Tongue (tissue), 2 donors: Measurements from ENCODE around the gene FRMD5. TPM values are rescaled to one million over a fixed set of nuclear protein-coding genes. Genes with fewer than 3 reads are reported as not detected.

Source experiments
- DNase-seq: peaks from one replicate; pipeline ENCODE4 v3.0.0-alpha.2; 2015
- total RNA-seq: library from RNA; depleted of rRNA; stranded (reverse); fragments of >200 nt; gene quantifications from one replicate; pipeline ENCODE4 v1.2.3, GENCODE V29; 2014

Gene FRMD5
- total RNA-seq, 1 donor from 2014 or later, result 1.1 TPM

DNA sequence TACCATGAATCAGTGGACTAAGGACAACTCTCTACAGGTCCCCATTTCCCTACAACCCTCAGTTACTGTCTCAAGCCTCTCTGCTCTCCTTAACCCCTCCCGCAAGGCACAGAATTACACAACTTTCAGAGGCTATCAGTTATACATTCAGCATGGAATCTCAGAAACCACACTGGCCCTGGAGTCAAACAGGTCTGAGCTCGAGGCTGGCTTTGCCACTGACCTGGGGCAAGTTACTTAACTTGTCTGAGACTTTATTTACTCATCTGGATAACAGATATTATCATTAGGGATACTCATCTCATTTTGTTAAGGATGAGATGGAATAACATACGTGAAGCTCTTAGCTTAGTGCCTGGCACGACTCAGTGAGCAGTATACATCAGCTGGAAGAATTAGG is 273.1 kb downstream of the FRMD5 start:
- no peak for DNase-seq

DNA sequence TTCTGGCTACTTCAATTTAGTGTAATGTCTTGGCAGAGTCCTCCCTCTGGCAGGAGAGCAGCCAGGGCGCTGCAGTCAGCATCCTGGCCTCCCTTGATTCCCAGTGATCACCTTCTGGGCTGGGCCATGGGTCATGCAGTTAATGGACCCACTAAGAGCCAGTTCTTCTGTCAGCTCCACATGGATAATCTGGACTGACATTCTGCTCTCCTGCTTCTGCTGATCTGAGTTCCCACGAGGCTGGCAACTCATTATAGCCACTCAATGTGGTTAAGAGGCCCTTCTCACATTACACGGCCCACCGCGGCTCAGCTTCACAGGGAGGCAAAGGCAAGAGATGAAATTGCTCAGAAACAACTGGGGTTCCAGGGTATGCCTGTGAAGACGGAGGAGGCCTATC is 274.3 kb downstream of the FRMD5 start:
- peak; percentile 35 for DNase-seq

DNA sequence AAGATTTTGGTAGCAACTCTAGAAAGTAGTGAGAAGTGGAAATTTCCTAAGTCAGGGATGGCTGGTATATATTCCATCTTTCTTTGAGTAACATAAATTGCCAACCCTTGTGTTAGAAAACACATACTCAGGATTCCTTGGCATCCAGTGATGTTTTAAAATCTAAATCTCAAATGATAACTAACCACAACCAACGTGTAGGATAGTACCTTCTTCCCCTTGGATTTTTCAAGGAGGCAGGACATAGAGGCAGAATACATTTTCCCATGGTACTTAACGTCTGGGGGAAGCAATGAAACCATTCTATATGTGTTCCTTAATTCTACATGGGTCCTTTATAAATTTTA is 274.8 kb downstream of the FRMD5 start:
- DNase-seq, result no peak

DNA sequence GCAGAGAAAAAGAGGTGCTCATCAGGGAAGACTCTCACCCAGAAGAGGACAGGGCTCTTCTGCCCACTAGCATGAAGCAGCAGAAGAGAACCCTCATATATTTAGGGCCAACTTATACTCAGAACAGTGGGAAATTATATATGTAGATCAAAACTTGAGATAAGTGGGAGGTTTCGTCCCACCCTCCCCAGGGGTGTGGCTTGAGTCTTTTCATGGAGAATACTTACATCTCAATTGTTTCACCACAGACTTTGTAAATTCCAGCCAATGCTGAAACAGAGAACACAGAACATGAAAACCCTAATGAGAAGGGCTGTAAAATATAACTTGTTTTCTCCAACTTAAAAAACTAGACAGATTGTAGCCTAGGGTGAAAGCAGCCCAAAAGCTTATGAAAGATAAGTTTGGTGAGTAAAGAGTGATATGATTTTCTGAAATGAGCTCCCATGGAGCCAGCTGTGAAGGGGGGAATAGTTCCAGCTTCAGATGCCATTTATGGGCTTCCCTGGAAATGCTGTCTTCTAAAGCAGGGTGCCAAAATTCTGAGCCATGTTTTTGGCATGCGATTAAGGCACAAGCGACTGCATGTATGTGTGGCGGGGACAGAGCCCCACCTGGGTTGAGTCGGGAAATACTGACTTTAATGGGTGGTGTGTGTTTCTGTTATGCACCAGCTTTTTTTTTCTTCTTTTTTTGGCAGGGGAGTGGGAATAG is 275.4 kb downstream of the FRMD5 start:
- DNase-seq, result peak; percentile 37

DNA sequence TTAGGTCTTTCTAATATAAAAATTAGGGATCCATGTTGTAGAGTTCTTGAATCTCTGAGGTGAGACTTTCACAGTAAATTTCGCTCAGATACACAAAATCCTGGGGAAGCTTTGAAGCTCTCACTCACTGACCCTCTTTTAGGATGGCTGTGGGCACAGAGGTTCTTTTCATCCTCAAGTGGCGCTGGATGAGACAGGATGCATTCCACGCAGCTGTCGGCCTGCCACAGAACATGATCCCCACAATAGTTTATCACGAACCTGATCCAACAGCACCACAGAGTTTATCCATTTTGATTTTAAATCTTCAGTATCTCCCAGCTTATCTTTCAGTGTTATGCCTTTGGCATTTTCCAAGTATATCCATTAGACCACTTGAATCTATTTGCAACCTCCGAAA is 276.4 kb downstream of the FRMD5 start:
- no peak for DNase-seq

DNA sequence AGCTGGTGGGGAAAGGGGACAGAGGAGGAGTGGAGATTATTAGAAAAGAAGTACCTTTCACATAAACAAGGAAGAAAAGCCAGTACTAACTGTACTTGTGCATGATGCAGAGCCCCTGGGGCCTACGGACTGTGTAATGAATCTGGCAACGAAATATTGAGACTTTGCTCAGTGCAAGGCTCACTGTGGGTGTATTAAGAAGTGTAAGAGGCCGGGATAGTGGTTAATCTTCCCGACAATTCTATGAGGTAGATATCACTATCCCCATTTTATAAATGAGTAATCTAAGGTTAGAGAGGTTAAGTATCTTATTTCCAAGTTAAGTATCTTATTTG is 278.8 kb downstream of the FRMD5 start:
- DNase-seq, result no peak

DNA sequence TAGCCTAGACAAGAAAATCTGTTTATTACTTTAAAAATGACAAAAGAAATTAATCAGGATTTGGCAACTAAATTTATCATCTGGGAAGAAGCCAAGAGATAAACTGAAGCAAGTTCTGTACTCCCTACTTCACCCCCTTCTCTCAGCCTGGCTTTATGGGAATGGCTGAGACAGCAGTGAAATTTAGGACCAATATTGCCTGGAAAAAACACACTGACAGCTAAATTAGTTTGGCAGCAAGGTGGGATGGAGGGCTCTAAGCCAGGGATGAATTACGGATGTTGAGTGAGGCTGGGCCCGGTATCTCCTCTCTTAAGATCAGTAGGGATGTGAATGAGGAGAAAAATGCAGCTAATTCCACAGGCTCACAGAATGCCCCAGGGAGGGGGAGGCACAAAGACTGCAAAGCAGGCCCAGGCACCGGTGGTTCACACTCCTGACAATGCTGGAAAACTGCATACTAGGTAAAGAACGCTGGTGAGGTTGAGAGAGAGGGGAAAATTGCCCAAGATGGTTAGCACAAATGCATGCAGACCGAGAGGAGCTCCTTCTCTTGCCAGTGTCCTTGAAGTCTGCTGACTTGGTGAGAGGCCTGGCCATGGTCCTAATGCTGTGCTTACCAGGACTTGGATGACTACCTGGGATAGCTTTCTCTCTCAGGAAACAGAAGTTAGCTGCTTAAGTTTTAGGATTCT is 279.3 kb downstream of the FRMD5 start:
- no peak for DNase-seq

DNA sequence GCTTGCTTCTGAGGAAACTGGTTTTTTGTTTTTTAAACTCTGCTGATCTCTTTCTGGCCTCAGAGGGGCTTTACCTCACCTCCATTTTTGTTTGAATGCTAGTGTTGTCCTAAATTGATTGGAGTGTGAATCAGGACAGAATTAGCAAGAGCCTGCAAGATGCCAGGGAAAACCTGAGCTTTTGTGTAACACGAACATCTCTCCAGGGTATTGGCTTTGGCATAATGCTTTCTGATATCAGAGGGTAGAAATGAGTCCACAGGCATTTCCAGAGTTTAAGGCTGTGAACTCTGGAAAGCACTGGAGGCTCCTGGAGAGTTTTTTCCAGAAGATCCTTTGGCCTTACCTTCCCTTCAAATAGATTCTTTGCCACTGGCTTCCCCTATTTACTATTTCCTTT is 281.1 kb downstream of the FRMD5 start:
- DNase-seq, result no peak

DNA sequence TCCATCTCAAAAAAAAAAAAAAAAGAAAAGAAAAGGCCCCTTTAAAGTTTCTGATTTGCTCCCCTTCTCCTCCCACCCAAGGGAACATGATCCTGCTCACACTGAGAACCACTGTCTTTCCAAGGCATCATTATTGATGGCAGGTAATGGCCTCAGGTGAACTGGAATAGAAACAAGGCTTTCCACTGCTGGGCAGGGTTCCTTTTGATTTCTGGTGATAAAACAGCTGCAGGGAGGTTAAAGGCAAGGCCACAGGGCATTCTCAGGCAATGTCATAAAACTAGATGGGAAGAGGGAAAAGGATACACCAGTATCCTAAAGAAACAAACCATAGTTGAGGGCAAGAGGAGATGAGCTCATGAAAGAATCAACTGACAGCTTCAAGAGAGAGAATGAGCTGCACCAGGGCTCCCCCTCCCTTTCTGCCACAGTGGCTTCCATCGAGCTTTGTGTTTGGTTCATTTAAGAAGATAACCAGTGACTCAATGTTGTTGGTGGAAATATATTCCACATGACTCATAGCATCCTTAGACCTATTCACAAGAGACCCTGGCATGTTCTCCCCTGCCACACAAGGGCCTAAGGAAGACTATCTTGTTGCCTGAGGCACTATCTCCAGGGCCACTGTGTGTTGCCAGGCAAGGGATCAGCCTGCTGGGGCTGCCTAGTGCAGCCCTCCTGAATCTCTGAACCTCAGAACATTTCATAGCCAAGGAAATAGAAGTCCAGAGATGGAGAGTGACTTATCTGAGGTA is 281.9 kb downstream of the FRMD5 start:
- no peak for DNase-seq

DNA sequence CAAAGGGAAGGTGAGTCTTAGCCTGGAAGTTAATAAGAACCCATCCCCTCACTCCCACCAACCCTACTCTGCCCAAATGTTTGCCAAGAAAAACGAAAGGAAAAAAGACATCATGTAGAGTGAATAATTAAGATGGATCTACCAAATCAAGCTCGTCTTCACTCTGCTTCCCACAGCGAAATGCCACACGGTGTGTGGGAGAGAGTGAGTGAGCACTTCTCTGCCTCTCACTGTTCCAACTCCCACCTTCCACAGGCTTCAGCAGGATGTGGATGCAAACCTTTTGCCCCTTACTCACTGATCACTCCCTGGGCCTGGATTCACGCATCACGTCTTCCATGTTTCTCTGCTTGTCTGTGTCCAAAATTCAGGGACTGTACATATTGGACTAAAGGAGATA is 282.9 kb downstream of the FRMD5 start:
- no peak for DNase-seq

DNA sequence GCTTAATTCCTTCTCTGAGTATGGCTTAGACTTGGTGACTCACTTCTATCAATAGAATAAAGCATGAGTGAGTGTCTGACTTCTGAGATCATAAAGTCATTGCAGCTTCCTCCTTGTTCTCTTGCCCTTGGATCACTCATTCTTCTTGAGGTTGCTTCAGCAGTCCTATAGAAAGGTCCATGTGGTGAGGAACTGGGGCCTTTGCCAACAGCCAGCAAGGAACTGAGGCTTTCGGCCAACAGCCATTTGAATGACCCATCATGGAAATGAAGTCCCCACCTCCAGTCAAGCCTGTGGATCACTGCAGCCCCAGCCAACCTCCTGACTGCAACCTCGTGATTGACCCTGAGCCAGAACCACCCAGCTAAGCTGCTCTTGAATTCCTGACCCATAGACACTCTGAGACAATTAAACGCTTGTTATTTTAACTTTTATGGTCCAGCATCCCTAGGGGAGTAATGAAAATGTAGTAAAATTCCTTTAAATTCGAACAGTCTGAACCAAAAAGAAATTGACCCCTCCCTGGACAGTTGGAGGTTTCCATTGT is 283.8 kb downstream of the FRMD5 start:
- DNase-seq, result no peak

DNA sequence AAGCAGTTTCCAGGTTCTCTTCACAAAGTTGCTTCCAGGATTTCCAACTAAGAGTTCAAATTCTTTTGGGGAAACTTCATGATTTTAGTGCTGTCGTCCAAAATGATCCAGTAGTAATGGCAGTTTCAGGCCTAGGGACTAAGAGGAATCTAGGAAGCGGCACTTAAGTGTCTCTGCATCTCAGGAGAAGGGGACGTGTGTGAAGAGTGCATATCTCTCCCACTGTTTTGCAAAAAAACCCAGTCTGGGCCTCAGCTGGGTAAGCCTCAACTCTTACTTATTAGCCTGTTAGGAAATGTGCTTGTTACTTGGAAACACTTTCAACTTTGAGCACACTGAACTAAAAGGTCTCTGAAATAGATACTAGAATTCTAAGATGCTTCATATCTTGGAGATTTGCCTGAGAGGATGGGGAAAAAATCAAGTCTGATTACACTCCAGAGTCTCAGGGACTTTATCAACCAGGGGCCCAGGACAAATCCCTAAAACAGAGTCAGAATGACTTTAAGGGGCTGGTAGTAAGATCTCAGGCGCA is 286.5 kb downstream of the FRMD5 start:
- DNase-seq, result no peak

DNA sequence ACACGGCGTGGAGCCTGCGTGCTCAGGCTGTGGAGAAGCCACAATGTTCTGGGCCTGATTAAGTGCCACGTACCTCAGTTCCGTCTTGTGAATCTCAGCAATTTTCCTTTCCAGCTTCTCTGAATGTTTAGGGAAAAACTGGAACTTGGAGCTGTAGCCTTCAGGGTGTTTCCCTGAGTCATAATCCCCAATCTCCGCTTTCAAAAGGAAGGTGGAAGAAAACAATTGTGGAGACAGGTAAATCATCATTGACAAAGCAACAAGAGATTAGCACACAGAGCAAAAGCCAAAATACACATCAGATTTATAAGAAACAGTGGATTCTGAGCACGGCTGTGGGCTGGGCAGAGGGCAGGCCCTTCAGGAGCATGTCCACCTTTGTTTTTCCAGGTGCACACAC is 289.3 kb downstream of the FRMD5 start:
- no peak for DNase-seq

DNA sequence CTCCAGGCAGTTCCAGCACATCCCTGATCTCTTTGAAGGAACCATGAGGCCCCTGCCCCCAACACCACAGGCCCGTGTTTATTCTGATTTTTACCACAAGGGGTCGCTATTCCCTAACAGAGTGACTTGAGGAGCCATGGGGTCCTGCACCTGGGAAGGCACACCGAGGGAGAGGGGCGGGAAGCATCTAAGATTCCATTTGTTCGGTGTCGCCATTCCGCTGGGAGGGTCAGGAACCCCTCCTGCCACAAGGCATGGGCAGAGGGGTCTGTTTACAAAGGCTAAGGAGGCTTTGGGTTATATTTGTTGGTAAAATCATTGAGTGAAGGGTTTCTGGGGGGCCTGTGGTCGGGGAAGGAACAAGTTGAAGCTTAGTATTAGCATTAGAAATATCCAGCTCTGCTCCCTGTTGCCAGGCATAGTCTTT is 291.2 kb downstream of the FRMD5 start:
- peak; percentile 81 for DNase-seq

DNA sequence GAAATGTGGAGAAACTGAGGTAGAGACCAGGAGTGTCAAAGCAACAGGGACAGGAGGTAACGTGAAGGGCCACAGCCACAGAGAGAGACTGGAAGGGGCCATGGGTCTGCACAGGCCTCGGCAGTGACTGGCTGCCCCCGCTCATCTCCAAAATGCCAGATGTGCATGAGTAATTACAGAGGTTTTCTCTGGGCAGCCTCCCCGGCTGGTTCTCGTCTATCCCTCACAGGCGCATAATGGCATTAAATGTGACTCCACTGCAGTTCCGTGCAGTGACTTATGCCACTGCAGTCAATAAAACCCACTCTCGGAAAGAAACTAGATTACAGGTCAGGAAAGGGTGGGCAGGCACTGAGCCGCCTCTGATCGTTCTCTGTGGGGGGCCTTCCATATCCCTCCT is 293.6 kb downstream of the FRMD5 start:
- DNase-seq, result no peak

DNA sequence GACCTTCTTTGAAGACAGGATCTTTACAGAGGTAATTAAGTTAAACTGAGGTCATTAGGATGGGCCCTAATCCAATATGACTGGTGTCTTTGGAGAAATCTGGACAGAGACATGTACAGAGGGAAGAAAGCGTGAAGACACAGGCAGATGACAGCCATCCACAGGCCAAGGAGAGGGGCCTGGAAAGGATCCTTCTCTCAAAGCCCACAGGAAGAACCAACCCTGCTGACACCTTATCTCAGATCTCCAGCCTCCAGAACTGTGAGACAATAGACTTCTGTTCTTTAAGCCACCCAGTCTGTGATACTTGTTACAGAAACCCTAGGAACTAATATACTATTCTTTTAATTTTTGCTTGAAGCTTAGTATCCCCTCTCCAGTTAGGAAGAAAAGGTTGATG is 294.1 kb downstream of the FRMD5 start:
- DNase-seq, result no peak

DNA sequence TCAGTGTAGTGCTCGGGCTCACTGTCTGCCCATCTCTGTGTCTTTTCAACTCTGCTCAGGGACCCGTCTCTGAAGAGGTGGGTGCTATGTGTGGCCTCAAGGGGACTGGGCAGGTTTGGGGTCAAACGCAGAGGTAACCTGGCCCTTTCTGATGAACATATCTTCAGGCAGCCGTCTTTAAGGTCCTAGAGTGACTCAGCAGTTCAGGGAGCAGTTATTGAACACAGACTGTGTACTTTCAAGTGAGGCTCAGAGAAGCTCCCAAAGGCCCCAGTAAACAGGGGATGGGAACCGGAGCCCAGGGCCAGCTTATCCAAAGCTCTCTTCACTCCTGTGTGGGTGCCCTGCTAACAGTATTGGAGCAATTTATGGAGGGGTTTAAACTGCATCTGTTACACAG is 295.1 kb downstream of the FRMD5 start:
- no peak for DNase-seq

DNA sequence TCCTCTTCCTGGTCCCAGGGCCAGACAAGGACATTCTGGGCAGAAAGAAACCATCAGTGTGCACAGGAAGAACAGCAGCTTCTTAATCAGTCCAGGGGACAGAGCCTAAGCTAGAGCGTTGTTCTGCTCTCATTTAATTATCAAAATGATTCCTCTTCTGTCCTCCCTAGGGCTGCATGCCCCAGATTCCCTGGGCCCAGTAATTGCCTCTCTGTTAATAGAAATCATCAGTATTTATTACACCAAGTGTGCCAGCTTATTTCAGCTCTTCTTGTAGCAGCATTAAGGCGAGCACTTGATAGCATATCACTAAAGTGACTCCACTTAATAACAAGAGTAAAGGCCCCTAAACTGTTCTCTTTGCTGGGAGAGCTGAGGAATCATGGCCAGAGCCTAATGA is 296.2 kb downstream of the FRMD5 start:
- no peak for DNase-seq

DNA sequence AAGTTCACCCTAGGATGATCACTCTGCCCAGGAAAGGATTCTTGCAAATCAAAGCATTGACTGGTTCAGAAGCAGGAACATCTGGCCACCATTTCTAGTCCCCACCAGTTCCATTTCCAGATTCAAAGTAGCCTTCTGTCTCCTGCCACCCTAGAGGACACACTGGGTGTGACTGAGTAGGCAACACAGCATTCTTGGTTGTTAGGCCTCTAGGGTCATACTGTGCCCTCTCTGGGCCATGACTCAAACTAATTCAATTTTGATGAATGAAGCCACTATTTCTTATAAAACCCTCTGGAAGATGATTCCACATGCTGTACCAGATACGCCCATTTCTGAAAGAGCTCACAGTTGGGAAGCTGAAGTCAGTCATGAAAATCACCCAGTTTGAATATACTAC is 298.5 kb downstream of the FRMD5 start:
- DNase-seq, result no peak

DNA sequence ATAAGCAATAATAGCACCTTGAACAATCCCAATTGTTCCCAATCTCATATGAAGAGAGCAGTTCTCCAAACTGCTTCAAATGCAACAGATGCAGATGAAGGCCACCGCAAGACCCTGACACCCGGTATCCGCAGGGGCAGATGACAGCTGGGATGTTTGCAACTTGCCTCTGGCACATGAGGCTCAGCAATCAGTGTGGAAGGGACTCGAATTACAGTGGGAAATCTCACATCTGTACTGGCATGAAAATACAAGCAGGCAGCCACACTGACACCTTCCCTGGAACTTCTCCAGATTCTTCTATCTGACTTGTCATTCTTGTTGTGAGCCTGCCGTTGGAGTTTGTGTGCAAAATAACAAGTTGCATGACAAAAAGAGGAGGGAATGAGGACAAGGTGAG is 299.5 kb downstream of the FRMD5 start:
- no peak for DNase-seq

DNA sequence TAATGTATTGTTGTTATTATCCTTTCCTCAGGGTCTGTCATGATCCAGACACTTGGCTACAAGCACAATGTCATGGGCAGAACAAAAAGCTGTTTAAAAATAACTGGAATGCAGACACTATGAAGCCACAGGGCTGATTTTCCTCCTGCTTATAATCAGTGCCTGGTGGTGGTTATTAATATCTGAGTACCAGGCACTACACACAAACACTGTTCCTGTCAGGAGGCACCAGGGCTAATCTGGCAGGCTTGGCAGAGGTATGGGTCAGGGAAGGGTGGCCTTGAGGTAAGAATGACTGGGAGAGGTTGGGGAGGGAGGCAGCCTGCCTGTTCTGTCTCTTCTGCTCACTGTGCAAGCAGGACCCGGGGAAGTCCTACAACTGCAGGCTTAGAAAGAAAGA is 301.1 kb downstream of the FRMD5 start:
- DNase-seq, result peak; percentile 16

DNA sequence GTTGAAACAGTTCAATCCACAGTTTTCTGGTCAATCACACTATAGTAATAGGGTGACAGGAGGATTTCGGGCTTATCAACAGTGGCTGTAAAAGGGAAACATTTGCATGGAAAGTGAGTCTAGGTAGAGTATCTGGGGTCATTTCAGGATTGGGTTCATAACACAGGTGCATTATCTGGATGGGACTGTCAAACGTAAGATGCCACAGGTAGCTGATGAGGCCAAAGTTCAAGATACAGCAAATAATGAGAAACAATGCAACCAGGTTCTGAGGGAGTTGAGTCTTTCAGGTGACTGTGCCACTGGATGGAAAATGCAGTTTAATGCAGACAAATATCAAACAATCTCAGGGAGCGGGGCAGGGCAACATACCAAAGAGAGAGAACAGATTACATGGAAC is 306.0 kb downstream of the FRMD5 start:
- no peak for DNase-seq

DNA sequence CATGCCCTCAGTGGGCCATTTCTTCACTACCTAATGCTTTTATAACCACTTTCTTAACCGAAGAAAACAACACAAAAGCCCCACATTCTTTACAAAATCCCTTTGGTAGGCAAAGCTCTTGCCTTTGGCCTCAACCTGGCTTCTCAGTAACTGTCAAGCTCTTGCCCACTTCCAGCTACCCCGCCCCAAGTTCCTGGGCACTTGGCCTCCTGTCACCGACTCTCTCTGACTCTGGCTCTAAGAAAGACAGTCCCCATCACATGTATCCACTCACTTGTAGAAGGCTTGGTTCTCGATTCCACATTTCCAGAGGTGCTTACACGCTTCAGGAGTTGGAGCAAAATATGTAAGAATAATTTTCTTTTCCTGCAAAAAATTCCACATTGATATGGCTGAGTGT is 307.2 kb downstream of the FRMD5 start:
- DNase-seq, result no peak
